SKM-1 (cell line): ENCODE data around the gene ITGA7.

Experiments
- DNase-seq: peaks from one replicate; lab custom pipeline; 2025; ENCODE audit not compliant: unreplicated experiment; lab: John Stamatoyannopoulos, UW

ITGA7 gene

GRCh38 chr12:55682087-55682796 lies 25.5 kb downstream of the ITGA7 start:
- no peak for DNase-seq

GRCh38 chr12:55681142-55682077 lies 26.3 kb downstream of the ITGA7 start:
- peak; percentile 7 for DNase-seq

- DNase-seq, result no peak
Measured at GRCh38 chr12:55679691-55680090, 28.0 kb downstream of the ITGA7 start.

GRCh38 chr12:55676707-55677106 lies 31.0 kb downstream of the ITGA7 start:
- no peak for DNase-seq

DNA sequence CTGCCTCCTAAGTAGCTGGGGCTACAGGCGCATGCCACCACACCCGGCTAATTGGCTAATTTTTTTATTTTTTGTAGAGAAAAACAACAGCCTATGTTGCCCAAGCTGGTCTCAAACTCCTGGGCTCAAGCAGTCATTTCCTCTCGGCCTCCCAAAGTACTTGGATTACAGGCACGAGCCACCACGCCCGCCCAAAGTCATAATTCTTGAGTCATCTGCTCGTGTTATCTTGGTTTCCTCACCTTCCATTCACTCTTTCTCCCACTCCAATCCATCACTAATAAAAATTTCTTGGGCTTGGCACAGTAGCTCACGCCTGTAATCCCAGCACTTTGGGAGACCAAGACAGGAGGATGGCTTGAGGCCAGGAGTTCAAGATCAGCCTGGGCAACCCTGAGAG lies 32.0 kb downstream of the ITGA7 start:
- no peak for DNase-seq

DNA sequence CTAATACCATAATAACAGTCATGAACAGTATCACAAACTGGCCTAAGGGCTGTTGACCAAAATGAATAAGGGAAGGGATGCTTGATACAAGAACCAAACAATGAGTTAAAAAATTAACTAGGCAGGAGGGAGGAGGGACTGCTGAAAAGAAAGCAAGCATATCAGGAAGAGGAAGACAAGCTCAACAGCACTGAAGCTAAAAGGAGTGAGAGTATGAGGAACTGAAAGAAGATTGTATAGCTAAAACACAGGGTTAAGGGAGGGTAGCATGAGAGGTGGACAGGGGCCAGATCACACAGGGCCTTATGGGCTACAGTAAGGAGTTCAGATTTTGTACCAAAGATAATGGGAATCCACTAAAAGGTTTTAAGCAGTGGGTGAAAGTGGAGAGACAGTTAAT lies 34.1 kb downstream of the ITGA7 start:
- peak; percentile 15 for DNase-seq

- DNase-seq, result no peak
Measured at GRCh38 chr12:55671746-55672145, 36.0 kb downstream of the ITGA7 start.

GRCh38 chr12:55670276-55670675 lies 37.4 kb downstream of the ITGA7 start:
- DNase-seq, result no peak

DNA sequence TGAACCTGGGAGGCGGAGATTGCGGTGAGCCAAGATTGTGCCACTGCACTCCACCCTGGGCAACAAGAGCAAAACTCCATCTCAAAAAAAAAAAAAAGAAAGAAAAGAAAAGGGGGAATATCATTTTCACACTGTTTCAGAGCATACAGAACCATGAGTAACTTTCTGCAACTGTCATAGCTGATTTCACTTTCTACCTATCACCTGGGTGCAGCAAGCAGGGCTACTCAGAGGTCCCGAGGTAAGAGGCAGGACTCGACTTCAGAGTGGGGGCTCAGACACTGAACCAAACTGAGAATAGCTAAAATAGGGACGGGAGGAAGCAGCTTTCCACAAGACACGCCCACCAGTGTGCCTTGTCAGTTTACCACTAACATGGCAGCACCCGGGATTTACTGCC lies 41.2 kb downstream of the ITGA7 start:
- DNase-seq, result no peak

GRCh38 chr12:55664826-55665225 lies 42.9 kb downstream of the ITGA7 start:
- DNase-seq, result no peak

- DNase-seq, result no peak
Measured at GRCh38 chr12:55663391-55663790, 44.3 kb downstream of the ITGA7 start.

DNA sequence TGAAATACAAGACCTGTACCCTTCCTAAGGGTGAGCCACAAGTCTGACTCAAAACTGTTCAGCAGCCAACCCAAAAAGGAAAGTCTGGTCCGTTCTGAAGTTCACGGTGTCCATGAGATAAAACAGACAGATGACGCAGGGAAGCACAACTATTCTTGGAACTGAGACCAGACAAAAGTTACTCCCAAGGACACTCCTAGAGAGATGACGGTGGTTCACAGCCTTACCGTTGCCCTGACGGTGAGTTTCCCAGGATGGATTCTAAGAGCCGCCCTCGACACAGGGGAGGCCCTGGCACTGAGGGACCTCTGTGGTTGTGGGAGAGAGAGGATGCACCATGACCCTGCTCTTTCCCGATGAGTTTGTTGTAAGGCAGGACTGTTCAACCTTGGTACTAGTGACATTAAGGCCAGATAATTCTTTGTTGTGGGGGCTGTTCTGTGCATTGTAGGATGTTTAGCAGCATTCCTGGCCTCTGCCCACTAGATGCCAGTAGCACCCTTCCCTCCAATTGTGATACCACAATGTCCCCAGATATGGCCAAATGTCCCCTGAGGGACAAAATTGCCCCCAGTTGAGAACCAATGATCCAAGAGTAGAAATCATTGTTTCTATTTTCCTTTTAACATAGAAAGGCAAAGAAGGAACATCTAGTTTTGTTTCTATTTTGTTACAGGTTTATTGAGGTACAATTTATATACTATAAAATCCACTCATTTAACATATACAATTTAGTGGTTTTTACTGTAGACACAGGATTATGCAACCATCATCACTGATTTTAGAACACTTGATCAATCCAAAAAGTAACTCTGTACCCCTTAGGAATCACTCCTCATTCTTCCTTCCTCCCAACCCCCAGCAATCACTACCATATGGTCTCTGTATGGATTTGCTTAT lies 48.0 kb downstream of the ITGA7 start:
- DNase-seq, result no peak

DNA sequence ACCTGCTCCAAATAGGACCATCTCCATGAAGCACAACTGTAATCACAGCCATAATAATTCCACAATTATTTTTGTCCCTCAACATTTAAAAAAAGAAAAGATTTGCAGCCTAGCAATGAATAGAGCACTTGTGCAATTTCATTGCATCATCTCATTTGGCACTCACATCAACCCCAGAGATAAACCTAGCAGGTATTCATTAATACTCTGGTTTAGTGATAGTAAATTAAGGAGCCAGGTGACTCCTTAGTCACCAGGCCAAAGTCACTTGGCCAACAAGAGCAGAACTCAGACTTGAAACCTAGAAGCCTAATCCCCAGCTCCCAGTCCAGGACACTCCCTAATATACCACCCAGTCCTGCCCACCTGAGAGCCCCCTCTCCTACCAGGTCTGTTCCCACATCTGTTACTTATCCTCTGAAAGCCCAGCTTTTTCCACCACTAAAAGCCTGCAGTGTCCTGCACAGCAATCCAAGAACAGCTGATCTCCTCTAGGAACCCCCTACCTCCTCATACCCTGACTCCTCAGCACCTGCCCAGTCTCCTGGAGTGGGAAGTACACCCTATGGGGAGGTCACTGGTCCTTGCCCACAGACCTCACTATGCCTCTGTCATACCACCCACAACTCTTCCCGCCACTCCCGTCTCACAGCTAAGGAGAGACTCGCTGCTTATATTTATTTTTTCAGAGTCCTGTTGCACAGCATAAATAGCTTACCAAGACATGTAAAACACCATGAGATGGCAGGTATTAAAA lies 48.9 kb downstream of the ITGA7 start:
- no peak for DNase-seq

DNA sequence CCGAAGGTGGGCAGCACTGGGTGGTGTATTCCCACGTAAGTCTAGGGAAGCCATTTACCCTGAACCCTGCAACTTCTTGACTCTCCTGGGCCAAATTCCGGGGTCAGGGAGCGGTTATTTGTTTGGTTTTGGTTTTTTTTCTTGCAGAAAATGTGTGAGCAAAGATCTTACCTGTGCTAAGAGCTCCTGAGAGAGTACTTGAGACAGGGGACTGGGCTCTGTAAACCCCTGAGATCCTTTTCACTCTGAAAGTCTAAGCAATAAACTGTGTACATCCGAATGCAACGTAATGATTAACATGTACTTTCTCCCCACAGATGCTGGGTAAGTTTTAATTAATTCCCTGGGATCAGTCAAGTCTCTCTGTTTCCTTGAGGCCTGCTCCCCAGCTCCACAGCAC lies 49.5 kb downstream of the ITGA7 start:
- DNase-seq, result no peak

DNA sequence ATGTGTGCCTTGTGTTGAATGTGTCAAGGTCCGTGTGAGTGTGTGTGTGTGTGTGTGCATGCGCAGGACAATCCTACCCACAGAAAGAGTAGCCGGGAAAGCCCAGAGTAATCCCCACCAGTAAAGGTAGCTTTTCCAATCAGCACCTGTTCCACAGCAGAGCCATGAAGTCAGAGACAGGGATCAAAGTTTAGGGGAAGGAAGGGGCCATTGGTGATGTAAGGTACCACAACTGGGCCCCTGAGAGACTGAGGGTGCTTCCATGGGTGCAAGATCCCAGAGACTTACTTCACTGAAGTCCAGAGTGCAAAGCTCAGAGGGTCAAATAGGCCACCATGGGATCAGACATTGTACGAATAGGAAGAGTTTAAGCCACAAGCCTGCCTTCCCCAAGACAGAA lies 50.5 kb downstream of the ITGA7 start:
- no peak for DNase-seq

DNA sequence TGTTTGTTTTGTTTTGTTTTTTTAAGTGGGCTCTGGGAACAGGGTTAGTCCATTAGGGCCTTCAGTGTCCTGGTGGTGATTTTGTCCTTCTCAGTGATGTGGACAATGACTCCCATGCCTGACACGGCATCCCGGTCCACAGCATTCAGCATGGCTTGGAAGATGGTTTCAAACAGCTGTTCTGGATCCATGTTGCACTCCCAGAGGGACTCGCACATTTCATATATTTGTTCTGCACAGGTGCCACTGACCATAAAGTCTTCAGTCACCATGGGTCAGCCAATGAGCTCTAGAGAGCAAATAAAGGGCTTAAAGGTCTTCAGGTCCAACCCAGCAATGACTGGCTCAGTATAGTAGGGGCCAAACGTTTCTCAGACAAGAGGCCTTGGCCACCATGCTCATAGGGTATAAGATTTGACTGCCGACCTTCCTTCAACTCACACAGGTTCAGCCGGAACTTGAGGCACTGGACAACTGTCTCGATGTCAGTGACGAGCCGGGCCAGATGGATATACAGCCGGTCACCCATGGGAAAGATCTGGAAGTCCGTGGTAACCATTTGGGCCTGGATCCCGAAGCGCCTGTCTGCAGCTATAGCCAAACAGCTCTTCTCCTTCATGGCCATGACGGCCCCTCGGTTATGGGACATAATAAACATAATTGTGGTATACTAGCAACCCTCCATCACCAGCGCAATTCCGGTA lies 53.0 kb downstream of the ITGA7 start:
- DNase-seq, result no peak

DNA sequence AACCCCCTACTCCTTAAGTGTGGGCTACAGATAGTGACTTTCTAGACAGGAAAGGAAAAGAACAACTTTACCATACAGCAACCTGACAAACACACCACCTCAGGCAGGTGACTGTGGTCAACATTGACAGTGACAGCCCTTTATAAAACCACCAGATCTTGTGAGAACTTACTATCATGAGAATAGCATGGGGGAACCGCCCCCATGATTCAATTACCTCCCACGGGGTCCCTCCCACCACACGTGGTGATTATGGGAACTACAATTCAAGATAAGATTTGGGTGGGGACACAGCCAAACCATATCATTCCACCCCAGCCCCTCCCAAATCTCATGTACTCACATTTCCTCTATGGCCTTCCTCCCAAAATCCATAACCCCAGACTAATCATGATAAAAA lies 54.7 kb downstream of the ITGA7 start:
- DNase-seq, result no peak

DNA sequence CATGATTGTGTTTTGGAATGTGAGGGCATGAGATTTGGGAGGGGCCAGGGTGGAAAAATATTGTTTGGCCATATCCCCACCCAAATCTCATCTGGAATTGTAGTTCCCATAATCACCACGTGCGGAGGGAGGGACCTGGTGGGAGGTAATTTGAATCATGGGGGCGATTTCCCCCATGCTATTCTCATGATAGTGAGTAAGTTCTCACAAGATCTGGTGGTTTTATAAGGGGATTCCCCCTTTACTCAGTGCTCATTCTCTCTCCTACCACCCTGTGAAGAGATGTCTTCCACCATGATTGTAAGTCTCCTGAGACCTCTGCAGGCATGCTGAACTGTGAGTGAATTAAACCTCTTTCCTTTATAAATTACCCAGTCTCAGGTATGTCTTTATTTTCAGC lies 55.4 kb downstream of the ITGA7 start:
- no peak for DNase-seq

- DNase-seq, result no peak
Measured at GRCh38 chr12:55651299-55651683, 56.4 kb downstream of the ITGA7 start.
